H4 (cell line): Measurements from ENCODE around the gene PPWD1. TPM values are rescaled to one million over a fixed set of nuclear protein-coding genes. Genes with fewer than 3 reads are reported as not detected.
"Not testable (repeated sequence)": the region's sequence is repeated elsewhere in the genome, so short reads cannot be mapped to it uniquely, and the experiment has no call there.

Experiments
- DNase-seq: peaks from one replicate; pipeline ENCODE4 v3.0.0-alpha.2; 2015; ENCODE audit warnings: low spot score
- total RNA-seq: library from RNA; depleted of rRNA; stranded (reverse); fragments of >200 nt; shearing (Covaris generic); gene quantifications from 2 replicates; pipeline ENCODE4 v1.2.3, GENCODE V29; 2014; rRNA removed

Gene PPWD1
- 22.5 and 28.6 TPM in 2 replicates for total RNA-seq

DNA sequence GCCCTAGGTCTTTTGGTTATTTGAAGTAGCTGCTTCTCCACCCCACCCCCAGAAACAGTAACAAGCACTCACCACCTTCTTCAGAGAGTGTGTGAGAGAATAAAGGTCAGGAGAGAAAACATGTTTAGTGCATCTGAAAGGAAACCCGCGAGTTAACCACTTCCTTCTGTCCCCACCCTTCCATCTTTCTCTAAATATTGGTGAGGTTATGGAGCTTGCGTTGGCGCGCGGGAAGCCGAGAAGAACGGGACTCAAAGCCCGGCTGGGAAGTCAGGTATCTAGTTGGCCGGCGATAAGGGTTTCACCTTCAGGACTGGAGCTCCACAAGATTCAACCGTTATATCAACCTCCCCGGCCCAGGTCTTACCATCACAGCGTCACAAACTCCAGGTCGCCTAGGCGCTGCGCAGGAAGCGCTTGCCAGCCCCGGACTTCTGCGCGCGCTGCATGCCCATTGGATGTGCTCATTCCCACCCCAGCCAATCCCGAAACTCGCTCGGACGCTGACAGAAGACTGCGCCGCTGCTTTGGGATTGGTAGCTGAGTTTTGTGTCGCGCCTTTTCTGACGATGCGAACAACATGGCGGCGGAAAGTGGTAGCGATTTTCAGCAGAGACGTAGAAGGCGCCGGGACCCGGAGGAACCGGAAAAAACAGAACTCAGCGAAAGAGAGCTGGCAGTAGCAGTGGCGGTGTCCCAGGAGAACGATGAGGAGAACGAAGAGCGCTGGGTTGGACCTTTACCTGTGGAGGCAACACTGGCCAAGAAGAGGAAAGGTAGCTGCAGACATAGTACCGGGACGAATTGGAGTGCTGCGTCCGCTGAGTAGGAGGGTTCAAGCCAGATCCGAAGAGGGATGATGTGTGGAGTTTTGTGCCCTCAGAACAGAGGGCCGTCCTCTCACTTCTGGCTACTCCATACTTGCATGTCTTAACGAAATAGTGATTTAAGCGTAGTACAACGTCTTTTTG, at the start of gene PPWD1, which contains the start of gene CENPK:
TSS of gene PPWD1 (plus strand) at position 566 of the 971 bp plus-strand sequence. CDS start at position 581, 15 bp downstream.
TSS of gene CENPK (minus strand) at position 438 of the 971 bp plus-strand sequence. CDS start 8,261 bp downstream, outside the sequence.
- peak; percentile 95 for DNase-seq

DNA sequence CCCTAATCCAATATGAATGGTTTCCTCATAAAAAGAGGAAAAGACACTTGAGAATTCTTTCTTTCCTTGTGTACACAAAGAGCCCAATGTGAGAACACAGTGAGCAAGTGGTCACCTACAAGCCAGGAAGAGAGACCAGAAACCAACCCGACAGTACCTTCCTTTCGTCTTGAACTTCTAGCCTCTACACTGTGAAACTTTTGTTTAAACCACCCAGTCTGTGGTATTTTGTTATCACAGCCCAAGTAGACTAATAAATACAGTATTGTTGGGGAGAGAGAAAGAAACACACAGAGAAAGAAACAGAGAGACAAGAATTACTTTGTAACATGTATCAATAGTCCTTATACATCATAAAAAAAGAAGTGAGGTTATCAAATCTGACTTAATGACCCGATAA, 37.4 kb upstream of the PPWD1 start:
- DNase-seq, result no peak

DNA sequence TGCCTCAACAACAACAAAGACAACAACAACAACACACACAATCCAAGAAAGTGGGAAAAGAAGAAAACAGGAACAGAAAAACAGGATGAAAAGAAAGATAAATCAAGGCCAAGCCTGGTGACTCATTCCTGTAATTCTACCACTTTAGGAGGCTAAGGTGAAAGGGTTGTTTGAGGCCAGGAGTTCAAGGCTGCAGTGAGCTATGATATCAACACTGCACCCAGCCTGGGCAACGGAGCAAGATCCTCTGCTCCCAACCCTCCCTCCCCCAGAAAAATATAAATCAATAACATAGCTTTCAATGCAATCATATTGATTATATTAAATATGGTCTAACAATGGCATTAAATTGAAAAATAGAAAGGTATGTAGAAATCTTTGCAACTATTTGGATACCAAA, 32.2 kb upstream of the PPWD1 start:
- DNase-seq, result no peak

DNA sequence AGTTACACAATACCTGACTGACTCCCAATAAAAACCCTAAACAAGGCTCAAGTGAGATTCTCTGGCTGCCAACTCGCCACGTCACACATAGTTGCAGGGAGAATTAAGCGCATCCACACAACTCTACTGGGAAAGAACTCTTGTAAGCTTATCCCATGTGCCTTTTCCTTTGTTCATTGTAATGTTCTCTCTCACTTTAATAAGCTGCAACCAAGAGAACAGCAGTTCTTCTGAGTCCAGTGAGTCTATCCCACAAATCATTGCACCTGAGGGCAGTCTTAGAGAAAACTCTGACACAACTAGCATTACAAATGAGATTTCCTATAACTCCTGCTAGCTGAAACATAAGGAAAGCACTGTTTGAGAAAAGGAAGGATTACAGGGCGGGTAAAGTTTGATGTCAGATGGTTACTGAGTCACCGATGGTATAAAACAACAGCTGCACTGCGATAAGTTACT, 27.5 kb upstream of the PPWD1 start:
- DNase-seq, result no peak

DNA sequence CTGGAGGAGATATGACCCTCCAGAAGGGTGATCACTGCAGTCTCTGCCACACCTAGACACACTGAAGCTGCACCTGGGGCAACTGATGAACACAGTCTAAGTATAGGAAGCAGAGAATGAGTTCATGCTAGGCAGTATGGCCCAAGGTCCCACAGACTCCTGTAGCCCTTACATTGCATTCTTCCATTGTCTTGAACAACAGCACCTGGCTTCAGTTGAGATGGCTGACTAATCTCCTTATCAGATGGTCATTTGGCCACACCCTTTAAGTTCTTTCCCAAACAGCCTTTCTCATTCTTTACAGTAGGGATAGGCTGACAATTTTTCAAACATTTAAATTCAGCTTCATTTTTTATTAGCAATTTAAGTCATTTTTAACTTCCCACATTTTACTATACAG, 23.3 kb upstream of the PPWD1 start:
- DNase-seq, result no peak

DNA sequence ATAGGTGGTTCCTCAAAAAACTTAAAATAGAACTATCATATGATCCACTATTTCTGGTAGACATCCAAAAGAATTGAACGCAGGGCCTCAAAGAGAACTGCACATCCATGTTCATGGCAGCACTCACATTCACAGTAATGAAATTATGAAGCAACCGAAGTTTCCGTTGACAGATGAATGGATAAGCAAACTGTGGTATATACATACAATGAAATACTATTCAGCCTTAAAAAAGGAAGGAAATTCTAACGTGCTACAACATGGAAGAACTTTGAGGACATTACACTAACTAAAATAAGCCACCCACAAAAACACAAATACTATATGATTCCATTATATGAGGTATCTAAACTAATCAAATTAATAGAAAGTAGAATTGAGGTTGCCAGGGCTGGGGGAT, 18.6 kb upstream of the PPWD1 start:
- no peak for DNase-seq

DNA sequence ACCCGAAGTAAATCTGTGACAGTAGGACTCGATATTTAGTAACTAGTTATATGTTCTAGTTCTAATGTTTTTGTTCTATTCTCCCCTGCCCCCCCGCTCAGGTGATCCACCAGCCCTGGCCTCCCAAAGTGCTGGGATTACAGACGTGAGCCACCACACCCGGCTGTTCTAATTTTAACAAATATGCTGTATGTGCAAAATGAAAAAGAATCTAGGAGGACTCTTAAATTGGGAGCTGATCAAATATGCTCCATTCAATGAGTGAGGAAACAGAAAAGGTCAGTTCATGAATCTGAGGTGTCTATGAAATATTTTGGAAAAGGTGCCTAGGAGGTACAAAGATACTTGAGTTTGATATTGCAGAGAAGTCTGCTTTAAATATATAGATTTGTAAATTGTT, 17.0 kb upstream of the PPWD1 start:
- DNase-seq, result no peak

DNA sequence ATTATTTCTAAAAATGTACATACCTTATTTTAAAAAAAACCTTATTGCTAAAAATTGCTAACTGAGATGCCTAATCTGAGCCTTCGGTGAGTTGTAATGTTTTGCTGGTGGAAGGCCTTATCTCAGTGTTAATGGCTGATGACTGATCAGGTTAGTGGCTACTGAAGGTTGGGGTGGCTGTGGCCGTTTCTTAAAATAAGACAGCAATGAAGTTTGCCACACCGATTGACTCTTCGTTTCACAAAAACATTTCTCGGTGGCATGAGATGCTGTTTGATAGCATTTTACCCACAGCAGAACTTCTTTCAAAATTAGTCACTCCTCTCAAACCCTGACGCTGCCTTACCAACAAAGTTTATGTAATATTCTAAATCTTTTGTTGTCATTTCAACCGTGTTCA, 14.8 kb upstream of the PPWD1 start:
- DNase-seq, result no peak

DNA sequence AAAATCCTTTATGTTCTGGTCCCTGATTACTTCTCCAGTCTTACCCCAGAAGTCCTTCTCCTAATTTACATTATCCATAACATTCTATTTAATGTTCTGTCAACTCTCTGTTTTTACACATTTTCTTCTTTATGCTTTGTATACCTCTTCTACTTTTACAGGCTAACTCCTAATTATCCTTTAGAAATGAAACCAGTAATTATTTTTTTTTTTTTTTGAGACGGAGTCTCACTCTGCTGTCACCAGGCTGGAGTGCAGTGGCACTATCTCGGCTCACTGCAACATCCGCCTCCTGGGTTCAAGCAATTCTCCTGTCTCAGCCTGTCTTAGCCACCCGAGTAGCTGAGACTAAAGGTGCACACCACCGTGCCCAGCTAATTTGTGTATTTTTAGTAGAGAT, 9.2 kb upstream of the PPWD1 start:
- DNase-seq, result no peak

DNA sequence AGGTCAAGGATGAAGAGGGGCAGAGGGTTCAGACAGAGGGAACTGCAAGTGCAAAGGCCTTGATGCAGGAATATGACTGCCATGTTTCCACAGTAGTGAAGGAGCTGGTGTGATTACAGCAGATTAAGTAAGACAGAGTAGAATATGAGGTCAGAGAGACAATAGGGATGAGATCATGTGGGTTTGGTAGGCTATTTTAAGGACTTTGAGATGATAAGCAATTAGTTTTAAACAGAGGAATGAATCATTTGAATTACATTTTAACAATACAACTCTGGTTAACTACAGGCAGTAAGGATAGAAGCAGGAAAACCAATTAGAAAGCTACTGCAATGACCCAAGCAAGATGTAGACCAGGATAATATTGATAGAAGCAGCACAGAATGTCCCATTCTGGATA, 7.8 kb upstream of the PPWD1 start:
- DNase-seq, result no peak

DNA sequence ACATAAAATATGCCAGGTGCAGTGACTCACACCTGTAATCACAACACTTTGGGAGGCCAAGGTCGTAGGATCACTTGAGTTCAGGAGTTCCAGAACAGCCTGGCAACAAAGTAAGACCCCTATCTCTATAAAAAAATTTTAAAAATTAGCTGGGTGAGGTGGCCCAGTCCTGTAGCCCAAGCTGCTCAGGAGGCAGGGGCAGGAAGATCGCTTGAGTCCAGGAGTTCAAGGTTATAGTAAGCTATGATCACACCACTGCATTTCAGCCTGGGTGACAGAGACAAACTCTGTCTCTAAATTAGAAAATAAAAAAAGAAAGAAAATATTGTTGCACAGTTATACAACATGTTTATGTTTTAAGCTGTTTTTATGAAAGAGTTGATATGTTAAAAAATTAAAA, 6.9 kb upstream of the PPWD1 start:
- no peak for DNase-seq

DNA sequence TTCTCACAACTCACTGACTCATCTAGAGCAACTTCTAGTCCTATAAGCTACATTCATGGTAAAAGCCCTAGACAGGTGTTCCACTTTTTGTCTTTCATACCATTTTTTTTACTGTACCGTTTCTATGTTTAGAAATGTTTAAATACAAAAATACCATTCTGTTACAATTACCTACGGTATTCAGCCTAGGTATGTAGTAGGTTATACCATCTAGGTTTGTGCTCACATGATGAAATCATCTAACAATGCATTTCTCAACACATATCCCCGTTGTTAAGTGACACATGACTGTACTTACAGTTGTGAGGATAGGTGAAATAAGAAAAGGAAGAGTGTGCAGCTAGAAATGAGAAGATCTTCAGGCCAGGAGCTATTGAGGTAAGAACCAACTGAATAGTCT, 6.4 kb upstream of the PPWD1 start:
- DNase-seq, result no peak

DNA sequence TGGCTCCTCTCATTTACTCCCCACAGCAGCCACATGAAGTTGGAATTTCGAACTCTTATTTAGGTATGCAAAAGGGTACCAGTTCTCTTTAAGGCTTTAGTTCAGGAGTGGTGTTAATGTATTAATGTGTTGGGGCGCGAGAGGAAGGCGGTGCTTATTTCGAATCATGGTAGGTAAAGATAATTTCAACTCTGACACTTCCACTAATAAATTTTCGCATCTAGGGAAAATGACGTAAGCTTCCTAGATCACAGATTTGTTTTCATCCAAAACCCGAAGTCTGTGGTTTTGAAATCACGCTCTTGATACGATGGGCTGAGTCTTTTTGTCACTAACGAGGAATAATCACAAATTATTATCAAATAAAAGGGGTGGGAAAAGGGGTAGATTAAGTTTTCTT, 681 bp downstream of the PPWD1 start:
- no peak for DNase-seq

DNA sequence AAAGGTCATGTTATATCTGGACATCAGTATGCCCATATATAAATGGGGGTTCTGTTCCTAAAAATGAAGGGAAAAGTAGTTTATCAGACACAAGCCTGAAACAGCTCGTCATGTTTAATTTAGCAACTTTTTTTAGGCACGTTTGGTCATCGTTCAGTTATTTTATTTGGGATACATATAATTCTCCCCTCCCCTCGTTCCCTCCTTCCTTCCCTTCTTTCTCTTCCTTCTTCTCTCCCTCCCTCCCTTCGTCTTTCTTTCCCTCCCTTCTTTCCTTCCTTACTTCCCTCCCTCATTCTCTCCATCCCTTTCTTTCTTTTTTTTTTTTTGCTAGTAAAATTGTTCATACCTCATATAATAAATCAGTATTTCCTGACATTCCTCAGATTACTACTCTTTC, 3.4 kb downstream of the PPWD1 start:
- no peak for DNase-seq

DNA sequence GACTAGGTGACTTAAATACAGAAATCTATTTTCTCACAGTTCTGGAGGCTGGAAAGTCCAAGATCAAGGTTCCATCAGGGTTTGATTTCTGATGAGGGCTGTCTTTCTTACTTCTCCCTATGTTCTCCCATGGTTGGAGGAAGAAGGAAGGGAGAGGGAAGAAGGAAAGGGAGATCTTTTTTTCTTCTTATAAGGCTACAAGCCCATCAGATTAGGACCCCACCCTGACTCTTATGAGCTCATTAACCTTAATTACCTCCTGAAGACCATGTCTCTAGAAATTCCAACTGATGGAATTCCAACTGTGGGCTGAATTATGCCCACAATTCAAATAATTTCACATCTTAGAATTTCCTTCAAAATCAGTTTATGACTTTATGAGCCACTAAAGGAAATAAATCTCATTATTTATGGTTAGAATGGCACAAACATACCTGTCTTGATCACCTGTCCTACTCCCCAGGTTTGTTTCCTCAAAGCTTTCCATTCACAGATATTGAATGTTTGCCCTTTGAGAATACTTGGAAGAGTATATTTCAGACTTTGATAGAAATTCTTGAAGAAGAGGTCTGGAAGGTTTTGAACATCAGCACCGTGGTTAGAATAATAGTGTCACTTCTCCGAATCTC, 7.6 kb downstream of the PPWD1 start:
- no peak for DNase-seq

DNA sequence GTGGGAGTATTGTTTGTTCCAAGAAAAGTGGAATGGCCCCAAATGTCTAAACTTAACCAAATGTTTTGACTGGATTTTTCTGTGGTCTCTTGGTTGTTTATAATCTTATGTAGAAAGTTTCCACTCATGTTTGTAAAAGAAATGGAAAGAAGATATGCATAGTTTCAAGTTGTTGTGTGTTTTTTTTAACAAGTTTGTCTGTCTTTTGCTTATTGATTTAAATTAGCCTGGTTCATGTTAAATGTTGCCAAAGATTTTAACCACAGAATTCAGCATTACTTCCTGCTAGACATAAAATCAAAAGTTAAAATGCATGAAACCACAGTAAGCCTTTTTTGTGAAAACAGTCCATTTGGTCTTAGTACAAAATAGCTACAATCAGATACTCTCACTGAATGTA, 14.0 kb downstream of the PPWD1 start:
- DNase-seq, result peak; percentile 53

DNA sequence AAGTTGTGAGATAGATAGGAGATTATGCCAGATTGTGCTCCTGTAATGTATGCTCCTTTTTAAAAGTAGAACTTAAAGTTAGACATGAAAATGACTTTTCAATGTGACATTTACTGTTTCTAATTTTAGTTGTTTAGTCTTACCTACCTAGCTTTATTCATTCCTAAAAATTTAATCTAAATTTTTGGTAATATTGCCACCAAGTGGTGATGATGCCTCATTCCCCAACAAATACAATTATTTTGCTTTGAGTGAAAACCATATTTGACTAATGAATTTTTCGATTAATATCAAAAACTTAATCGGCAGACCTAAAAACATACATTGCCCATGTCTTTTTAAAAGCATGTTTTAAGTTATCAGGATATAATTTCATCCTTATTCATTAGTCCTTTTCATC, 25.6 kb downstream of the PPWD1 start:
- no peak for DNase-seq

DNA sequence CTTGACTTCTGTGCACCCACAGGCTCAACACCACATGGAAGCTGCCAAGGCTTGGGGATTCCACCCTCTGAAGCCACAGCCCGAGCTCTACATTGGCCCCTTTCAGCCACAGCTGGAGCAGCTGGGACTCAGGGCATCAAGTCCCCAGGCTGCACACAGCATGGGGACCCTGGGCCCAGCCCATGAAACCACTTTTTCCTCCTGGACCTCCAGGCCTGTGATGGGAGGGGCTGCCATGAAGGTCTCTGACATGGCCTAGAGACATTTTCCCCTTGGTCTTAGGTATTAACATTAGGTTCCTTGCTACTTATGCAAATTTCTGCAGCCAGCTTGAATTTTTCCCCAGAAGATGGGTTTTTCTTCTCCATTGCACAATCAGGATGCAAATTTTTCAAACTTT, 38.7 kb downstream of the PPWD1 start:
- DNase-seq, result not testable (repeated sequence)

DNA sequence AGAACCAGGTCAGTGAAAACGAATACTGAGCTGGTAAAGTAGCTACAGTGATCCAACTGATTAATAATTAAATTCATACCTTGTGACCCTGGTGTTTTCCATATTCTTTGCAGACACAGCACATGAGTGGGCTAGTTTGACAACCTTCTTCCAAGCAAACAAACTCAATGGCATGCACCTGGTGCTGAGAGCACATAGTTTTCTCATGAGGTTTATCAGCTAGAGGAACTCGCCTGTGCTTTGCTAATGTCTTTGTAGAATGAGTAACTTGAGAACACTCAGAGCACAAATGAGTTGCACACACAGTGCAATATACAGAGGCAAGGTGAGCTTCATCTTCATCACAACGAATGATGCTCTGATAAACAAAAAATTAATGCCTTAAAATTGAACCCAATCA, 48.4 kb downstream of the PPWD1 start:
- no peak for DNase-seq

DNA sequence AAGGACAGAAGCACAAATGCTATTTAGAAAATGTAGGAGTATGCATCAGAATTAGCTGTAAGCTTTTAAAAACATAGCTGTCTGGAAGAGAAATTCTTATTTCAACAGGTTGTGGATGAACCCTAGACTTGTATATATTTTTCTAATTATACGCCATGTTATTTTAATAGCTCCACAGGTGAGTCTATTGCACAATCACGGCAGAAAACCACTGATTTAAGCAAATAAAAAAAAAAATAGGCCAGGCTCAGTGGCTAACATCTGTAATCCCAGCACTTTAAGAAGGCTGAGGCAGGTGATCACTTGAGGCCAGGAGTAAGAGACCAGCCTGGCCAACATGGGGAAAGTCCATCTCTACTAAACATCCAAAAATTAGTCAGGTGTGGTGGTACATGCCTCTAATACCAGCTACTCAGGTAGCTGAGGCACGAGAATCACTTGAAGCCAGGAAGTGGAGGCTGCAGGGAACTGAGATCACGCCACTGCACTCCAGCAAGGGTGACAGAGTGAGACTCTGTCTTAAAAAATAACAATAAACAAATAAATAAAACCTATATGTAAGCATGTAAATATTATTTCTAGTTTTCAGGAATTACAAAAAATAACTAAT, 49.3 kb downstream of the PPWD1 start:
- no peak for DNase-seq

DNA sequence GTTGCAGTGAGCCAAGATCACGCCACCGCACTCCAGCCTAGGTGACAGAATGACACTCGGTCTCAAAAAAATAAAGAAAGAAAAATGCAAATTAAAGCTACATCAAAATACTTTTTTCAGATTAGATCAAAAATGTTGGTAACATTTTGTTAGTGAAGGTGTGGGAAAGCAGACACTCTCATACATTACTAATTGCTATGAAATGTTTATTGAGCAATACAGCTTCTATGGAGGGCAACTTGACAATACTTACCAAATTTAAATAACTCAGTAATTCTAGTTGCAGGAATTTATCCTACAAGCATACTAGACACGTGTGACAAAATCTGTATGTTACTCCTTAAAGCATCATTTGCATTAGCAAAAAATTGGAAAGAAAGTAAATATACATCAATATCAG, 56.9 kb downstream of the PPWD1 start:
- DNase-seq, result no peak

DNA sequence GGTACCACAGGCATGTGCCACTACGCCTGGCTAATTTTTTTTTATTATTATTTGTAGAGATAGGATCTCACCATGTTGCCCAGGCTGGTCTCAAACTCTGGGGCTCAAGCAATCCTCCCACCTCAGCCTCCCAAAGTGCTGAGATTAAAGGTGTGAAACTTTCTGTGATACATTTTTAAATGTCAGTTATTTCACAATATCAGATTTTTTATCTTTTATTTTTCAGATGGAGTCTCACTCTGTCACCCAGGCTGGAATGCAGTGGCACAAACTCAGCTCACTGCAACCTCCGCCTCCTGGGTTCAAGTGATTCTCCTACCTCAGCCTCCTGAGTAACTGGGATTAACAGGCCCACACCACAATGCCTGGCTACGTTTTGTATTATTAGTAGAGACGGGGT, 58.9 kb downstream of the PPWD1 start:
- not testable (repeated sequence) for DNase-seq

DNA sequence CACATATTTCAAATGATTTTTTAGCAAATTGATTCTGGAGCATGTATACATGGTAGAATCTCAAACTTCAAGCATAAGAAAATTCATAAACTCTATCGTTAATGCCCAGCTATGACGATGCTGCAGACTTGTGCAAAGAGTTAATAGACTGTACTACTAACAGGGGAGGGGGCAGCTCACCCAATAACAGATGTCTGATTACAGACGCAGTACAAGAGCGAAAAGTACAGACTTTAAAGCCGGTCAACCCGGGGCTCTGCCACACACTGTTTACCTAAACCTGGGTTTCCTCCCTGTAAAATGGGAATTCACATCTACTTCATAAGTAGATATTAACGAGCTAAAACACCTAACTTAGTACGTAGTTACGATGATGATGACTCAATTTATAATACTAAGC, 60.4 kb downstream of the PPWD1 start:
- DNase-seq, result no peak
